H1 (cell line): Measurements from ENCODE around the gene TGFB2. TPM values are rescaled to one million over a fixed set of nuclear protein-coding genes. Genes with fewer than 3 reads are reported as not detected.

ENCODE experiments used
- CTCF ChIA-PET: fragments of 300-600 bp; sonication (Branson Sonifier 250); formaldehyde crosslinking; loops from one replicate; lab custom pipeline; 2021; ENCODE audit not compliant: partially characterized antibody; lab: Charles Lee
- POLR2A ChIA-PET: fragments of 300-600 bp; sonication (Branson Sonifier 250); formaldehyde crosslinking; loops from one replicate; lab custom pipeline; 2021; ENCODE audit warnings: inconsistent platforms; ENCODE audit not compliant: partially characterized antibody; lab: Charles Lee
- DNase-seq, 2 experiments: peaks; one replicate each; pipeline versions ENCODE4 v3.0.0 to v3.0.0-alpha.2; 2010 to 2022; ENCODE audit warnings: low spot score in 2 of 2, low read depth in 1 of 2, mixed read lengths in 1 of 2
- FAIRE-seq: peaks from 2 replicates; lab custom pipeline; 2011; peaks lifted over from hg19 to GRCh38; lab: Jason Lieb, UNC
- H2AFZ ChIP-seq: 2 replicates; pipeline ENCODE4 v1.8.1; 2012; ENCODE audit warnings: low read length, inconsistent platforms
- H2AK5ac ChIP-seq: 2 replicates; pipeline ENCODE4 v1.6.1; 2013; ENCODE audit warnings: low read depth, low read length
- H2BK120ac ChIP-seq: replicated peaks from 2 replicates; pipeline ENCODE3; 2013; ENCODE audit warnings: low read depth, low read length, inconsistent platforms
- H2BK12ac ChIP-seq: 2 replicates; pipeline ENCODE4 v1.6.1; 2013; ENCODE audit warnings: low read depth, low read length
- H2BK15ac ChIP-seq: 2 replicates; pipeline ENCODE4 v1.6.1; 2013; ENCODE audit warnings: low read length
- H2BK20ac ChIP-seq: 2 replicates; pipeline ENCODE4 v1.6.1; 2013; ENCODE audit warnings: low read length
- H2BK5ac ChIP-seq: 2 replicates; pipeline ENCODE4 v1.6.1; 2013; ENCODE audit warnings: low read depth, low read length
- H3K14ac ChIP-seq: 2 replicates; pipeline ENCODE4 v1.6.1; 2013; ENCODE audit warnings: inconsistent platforms; ENCODE audit not compliant: insufficient read length
- H3K18ac ChIP-seq: 2 replicates; pipeline ENCODE4 v1.6.1; 2013; ENCODE audit warnings: low read length; ENCODE audit errors: extremely low read depth
- H3K23ac ChIP-seq: 2 replicates; pipeline ENCODE4 v1.6.1; 2013; ENCODE audit warnings: inconsistent platforms; ENCODE audit not compliant: insufficient read length
- H3K23me2 ChIP-seq: 2 replicates; pipeline ENCODE4 v1.6.1; 2013; ENCODE audit warnings: low read depth, low read length
- H3K27ac ChIP-seq: 2 replicates; pipeline ENCODE4 v1.6.1; 2011; ENCODE audit warnings: low read depth, low read length, inconsistent platforms
- H3K27me3 ChIP-seq, 4 experiments: replicated peaks in 1 of 4; 1 replicate in 1 of 4; 2 replicates in 3 of 4; pipeline versions ENCODE4 v1.6.1 to v1.8.1; 2011 to 2013; ENCODE audit warnings: low read length in 3 of 4, mild to moderate bottlenecking in 3 of 4, inconsistent platforms in 2 of 4, mixed read lengths in 2 of 4, moderate library complexity in 1 of 4; ENCODE audit not compliant: control insufficient read depth in 3 of 4, insufficient read depth in 3 of 4; ENCODE audit errors: extremely low read depth in 1 of 4
- H3K36me3 ChIP-seq, 4 experiments: 2 replicates each; pipeline versions ENCODE4 v1.6.1 to v1.8.1; 2011 to 2013; ENCODE audit warnings: mild to moderate bottlenecking in 4 of 4, low read length in 3 of 4, moderate library complexity in 2 of 4, control low read depth in 1 of 4, inconsistent platforms in 1 of 4; ENCODE audit not compliant: insufficient read depth in 4 of 4, control insufficient read depth in 2 of 4
- H3K4ac ChIP-seq: replicated peaks from 2 replicates; pipeline ENCODE3; 2013; ENCODE audit warnings: low read length, low read depth, mixed read lengths, inconsistent platforms; ENCODE audit not compliant: insufficient read length
- H3K4me1 ChIP-seq, 4 experiments: replicated peaks in 1 of 4; 1 replicate in 1 of 4; 2 replicates in 3 of 4; pipeline versions ENCODE4 v1.6.1 to v1.8.1; 2011 to 2013; ENCODE audit warnings: low read length in 3 of 4, inconsistent platforms in 2 of 4, mixed read lengths in 1 of 4; ENCODE audit not compliant: insufficient read depth in 4 of 4, control insufficient read depth in 3 of 4
- H3K4me2 ChIP-seq, 2 experiments: 2 replicates each; pipeline versions ENCODE4 v1.6.1 to v1.8.1; 2011 to 2013; ENCODE audit warnings: low read depth in 2 of 2, low read length in 2 of 2, control low read depth in 1 of 2, inconsistent platforms in 1 of 2, mild to moderate bottlenecking in 1 of 2; ENCODE audit not compliant: insufficient read depth in 1 of 2
- H3K4me3 ChIP-seq, 4 experiments: fragments of 200-600, 300-600 bp in 1 of 4; sonication (generic), shearing (Covaris generic), sonication (Bioruptor Twin) in 1 of 4; 2 replicates each; pipeline versions ENCODE4 v1.5.1 to v1.8.1; 2011 to 2016; ENCODE audit warnings: low read length in 4 of 4, low read depth in 3 of 4, control low read depth in 2 of 4, inconsistent platforms in 2 of 4, mild to moderate bottlenecking in 2 of 4, mixed read lengths in 1 of 4, moderate library complexity in 1 of 4; ENCODE audit not compliant: insufficient read depth in 2 of 4; ENCODE audit errors: extremely low read depth in 1 of 4
- H3K56ac ChIP-seq: replicated peaks from 2 replicates; pipeline ENCODE3; 2013; ENCODE audit warnings: low read depth, mild to moderate bottlenecking, mixed read lengths, low read length, inconsistent platforms; ENCODE audit not compliant: insufficient read length
- H3K79me1 ChIP-seq: 2 replicates; pipeline ENCODE4 v1.6.1; 2013; ENCODE audit warnings: low read depth, low read length, control low read depth
- H3K79me2 ChIP-seq, 2 experiments: 2 replicates each; pipeline versions ENCODE4 v1.6.1 to v1.8.1; 2012 to 2013; ENCODE audit warnings: low read length in 2 of 2, mild to moderate bottlenecking in 2 of 2, inconsistent platforms in 1 of 2; ENCODE audit not compliant: insufficient read depth in 2 of 2, control insufficient read depth in 1 of 2
- H3K9ac ChIP-seq, 4 experiments: replicated peaks in 1 of 4; 1 replicate in 1 of 4; 2 replicates in 3 of 4; pipeline versions ENCODE4 v1.6.1 to v1.8.1; 2011 to 2013; ENCODE audit warnings: low read depth in 3 of 4, low read length in 3 of 4, control low read depth in 2 of 4, mild to moderate bottlenecking in 2 of 4, moderate library complexity in 2 of 4, inconsistent platforms in 1 of 4; ENCODE audit errors: extremely low read depth in 1 of 4
- H3K9me3 ChIP-seq, 2 experiments: 2 replicates each; pipeline versions ENCODE4 v1.6.1 to v1.8.1; 2012 to 2013; ENCODE audit warnings: mild to moderate bottlenecking in 2 of 2, moderate library complexity in 2 of 2, control low read depth in 1 of 2, inconsistent platforms in 1 of 2, low read depth in 1 of 2, low read length in 1 of 2, mixed read lengths in 1 of 2; ENCODE audit not compliant: insufficient read depth in 2 of 2
- H4K20me1 ChIP-seq, 2 experiments: replicated peaks in 1 of 2; 2 replicates each; pipeline versions ENCODE3 to v1.8.1; 2011 to 2013; ENCODE audit warnings: inconsistent platforms in 2 of 2, low read length in 2 of 2, mild to moderate bottlenecking in 1 of 2; ENCODE audit not compliant: insufficient read depth in 2 of 2, control insufficient read depth in 1 of 2
- H4K5ac ChIP-seq: 2 replicates; pipeline ENCODE4 v1.6.1; 2013; ENCODE audit warnings: low read length, low read depth, mixed read lengths, inconsistent platforms; ENCODE audit not compliant: insufficient read length
- H4K8ac ChIP-seq: 2 replicates; pipeline ENCODE4 v1.8.0; 2013; ENCODE audit warnings: mild to moderate bottlenecking, moderate library complexity, low read length, inconsistent platforms; ENCODE audit not compliant: insufficient read depth; ENCODE audit errors: extremely low read depth
- H4K91ac ChIP-seq: replicated peaks from 2 replicates; pipeline ENCODE3; 2013; ENCODE audit warnings: low read length, mixed read lengths, inconsistent platforms; ENCODE audit not compliant: insufficient read length
- GTF2F1 ChIP-seq: IDR thresholded peaks from 2 replicates; pipeline ENCODE4 v1.6.1; 2012; ENCODE audit warnings: low read depth, low read length, improper control_type of control experiment, borderline replicate concordance
- HDAC2 ChIP-seq, 2 experiments: fragments of 300-600 bp in 1 of 2; sonication (generic) in 1 of 2; IDR thresholded peaks; 2 replicates each; pipeline ENCODE4 v1.6.1; 2011 to 2012; ENCODE audit warnings: low read depth in 2 of 2, low read length in 2 of 2, mild to moderate bottlenecking in 2 of 2, moderate library complexity in 2 of 2, borderline replicate concordance in 1 of 2, inconsistent platforms in 1 of 2
- WGBS, 2 experiments: shearing (Covaris generic) in 1 of 2; methylation state at CpG; one replicate each; pipeline versions ENCODE4 v1.1.6 to v1.1.7; 2013 to 2015; ENCODE audit warnings: low lambda C conversion rate in 2 of 2, mixed read lengths in 2 of 2, inconsistent platforms in 1 of 2, low coverage in 1 of 2, missing lambda C conversion rate in 1 of 2; ENCODE audit not compliant: insufficient replicate concordance in 2 of 2, insufficient coverage in 1 of 2, insufficient read length in 1 of 2; ENCODE audit errors: extremely low coverage in 1 of 2, missing lambda C conversion rate in 1 of 2; 5-methylcytosine and 5-hydroxymethylcytosine counted together
- polyA plus RNA-seq, 7 experiments: library from polyadenylated mRNA; depleted of rRNA in 3 of 7; stranded (reverse) in 5 of 7; unstranded in 2 of 7; fragments of >200 nt in 5 of 7; fragments of 200-250 nt in 2 of 7; gene quantifications; 1 replicate in 5 of 7; 2 replicates in 1 of 7; 4 replicates in 1 of 7; pipeline versions ENCODE4 v1.2.1 to v1.2.3, GENCODE V29; 2011 to 2013; ENCODE audit warnings: missing spikeins in 2 of 7, mixed read lengths in 2 of 7
- total RNA-seq: library from RNA; stranded (reverse); fragmentation: NEBNext Ultra II Directional; extraction: Animal tissue kit (Norgen Biotek cat#: 25700); gene quantifications from 2 replicates; pipeline ENCODE4 v1.2.1, GENCODE V29; 2021

TGFB2 gene
- total and polyA plus RNA-seq, 2 of the 8 experiments (the other 6 are each of a cell fraction or from before 2014, with no cell fraction given), result 0.26 to 0.84 TPM

DNA sequence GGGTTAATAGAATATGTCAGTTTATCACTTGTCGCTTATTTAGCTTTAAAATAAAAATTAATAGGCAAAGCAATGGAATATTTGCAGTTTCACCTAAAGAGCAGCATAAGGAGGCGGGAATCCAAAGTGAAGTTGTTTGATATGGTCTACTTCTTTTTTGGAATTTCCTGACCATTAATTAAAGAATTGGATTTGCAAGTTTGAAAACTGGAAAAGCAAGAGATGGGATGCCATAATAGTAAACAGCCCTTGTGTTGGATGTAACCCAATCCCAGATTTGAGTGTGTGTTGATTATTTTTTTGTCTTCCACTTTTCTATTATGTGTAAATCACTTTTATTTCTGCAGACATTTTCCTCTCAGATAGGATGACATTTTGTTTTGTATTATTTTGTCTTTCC, 98.1 kb downstream of the TGFB2 start:
- H3K23me2 ChIP-seq, result no peaks in the 10 kb centered on the region
- H3K23ac ChIP-seq, result no peak overlapping the region
- no peak overlapping the region for H2AK5ac ChIP-seq
- no peaks in the 10 kb centered on the region for H3K79me2 ChIP-seq
- no peaks in the 10 kb centered on the region for H3K9me3 ChIP-seq
- no peak overlapping the region for H4K5ac ChIP-seq
- no peaks in the 10 kb centered on the region for H3K79me1 ChIP-seq
- TF ChIP-seq GTF2F1 (no peak), HDAC2 (IDR thresholded peaks at IDR 0.05; ENCODE audit: borderline replicate concordance in 1 of 2, low read depth in 2 of 2, low read length in 2 of 2) (no peak)
- no peak overlapping the region for H3K56ac ChIP-seq
- 97% methylated on average over 2 of the region's 2 CpGs; no CpG with 5 or more reads in 1 of the 2 experiments for WGBS, 2 experiments
- no peaks in the 10 kb centered on the region for H4K20me1 ChIP-seq
- H3K36me3 ChIP-seq, result no peaks in the 10 kb centered on the region
- no peak overlapping the region for H3K4me3 ChIP-seq
- H3K4ac ChIP-seq, result no peak overlapping the region
- CTCF ChIA-PET, result no interaction called here
- H2BK15ac ChIP-seq, result no peak overlapping the region
- H3K27ac ChIP-seq, result no peak overlapping the region
- no peak overlapping the region for H2AFZ ChIP-seq
- H2BK12ac ChIP-seq, result no peak overlapping the region
- H3K9ac ChIP-seq, result no peak overlapping the region
- H2BK20ac ChIP-seq, result no peak overlapping the region
- H3K14ac ChIP-seq, result no peak overlapping the region
- no peak overlapping the region for H4K8ac ChIP-seq
- H4K91ac ChIP-seq, result no peak overlapping the region
- H2BK5ac ChIP-seq, result no peak overlapping the region
- no peak for FAIRE-seq
- no peaks in the 10 kb centered on the region for H3K27me3 ChIP-seq
- no peak overlapping the region for H3K4me2 ChIP-seq
- H3K4me1 ChIP-seq, result no peaks in the 10 kb centered on the region; a peak in 1 of 7 replicates
- no peak overlapping the region for H3K18ac ChIP-seq
- no peak overlapping the region for H2BK120ac ChIP-seq
- DNase-seq, result no peak
- POLR2A ChIA-PET, result no interaction called here
